GF-D8 (cell line): Measurements from ENCODE around the gene FGF1.

ENCODE experiments used
- DNase-seq: peaks from one replicate; lab custom pipeline; 2025; lab: John Stamatoyannopoulos, UW

Gene FGF1

GRCh38 chr5:142611154-142611553 is 74.7 kb downstream of the FGF1 start:
- DNase-seq, result no peak

DNA sequence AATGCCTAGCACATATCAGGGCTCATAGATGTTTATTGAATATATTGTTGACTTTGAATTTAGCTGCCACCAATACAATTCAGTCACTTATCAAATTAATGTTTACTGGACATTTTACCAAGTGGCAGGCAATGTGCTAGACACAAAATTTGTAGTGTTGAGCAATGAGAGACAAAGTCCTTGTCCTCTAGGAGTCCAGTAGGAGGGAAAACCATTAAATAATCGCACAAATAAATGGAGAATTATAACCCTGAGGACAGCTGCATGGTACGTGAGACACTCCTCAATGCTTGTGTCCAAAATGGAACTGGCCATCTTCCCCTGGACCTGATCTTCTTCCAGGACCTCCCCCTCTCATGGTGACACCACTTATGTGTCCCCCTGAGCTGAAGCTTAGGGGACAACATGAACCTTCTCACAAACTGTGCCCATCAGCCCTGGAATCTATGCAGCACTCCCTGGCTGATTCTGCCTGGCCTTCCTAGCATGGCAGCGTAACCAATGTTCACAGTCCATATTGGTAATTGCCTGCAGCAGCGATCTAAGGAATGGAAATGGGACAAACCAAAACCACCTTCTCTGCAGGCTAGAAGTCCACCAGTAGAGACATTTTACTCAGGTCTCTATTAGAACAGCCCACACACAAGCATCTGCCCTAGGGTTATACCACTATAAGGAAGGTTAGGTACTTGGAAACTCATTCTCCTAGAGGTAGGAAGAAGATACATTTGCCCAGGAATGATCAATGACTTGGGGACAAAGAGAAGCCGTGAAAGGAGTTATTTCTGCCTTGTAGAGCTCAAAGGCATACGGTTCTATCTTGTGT is 75.5 kb downstream of the FGF1 start:
- DNase-seq, result no peak

- no peak for DNase-seq
These were observed 76.7 kb downstream of the FGF1 start for GRCh38 chr5:142609142-142609541.

DNA sequence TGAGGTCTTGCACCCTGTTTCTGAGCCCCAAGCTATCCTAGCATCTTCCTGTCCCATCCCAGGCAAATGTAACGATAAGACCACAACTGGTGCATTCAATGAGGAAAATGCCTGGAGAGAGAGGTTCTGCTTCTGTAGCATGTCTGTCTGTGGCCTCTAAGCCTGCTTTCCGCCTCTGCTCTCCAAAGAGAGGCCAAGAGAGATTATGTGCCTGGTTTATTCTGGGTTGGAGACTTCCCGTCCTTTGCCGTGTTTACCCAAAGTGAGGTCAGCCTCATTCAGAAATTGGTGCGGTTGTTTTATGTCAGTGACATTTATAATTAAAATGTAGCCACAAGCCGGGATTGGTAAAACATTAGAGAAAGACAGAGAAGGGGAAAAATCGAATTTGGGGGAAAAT is 77.8 kb downstream of the FGF1 start:
- no peak for DNase-seq

DNA sequence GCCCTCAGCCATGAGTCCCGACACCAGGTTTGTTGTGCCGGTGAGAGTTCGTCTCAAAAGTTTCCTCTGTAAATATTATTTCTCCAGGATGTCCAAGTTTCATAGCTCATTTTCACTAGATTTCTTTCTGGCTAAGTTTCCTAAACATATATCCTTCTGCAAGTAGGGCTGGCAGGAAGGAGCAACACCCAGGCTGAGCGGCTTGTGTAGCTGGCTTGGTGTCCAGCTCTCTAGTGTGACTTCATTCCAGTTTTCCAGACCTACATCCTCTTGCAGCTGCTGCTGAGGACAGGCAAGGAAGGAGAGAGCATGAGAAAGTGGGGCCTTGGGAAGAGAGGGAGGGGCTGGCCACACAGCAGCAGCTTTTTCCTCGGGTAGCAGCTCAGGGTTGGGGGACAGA is 80.3 kb downstream of the FGF1 start:
- DNase-seq, result no peak

DNA sequence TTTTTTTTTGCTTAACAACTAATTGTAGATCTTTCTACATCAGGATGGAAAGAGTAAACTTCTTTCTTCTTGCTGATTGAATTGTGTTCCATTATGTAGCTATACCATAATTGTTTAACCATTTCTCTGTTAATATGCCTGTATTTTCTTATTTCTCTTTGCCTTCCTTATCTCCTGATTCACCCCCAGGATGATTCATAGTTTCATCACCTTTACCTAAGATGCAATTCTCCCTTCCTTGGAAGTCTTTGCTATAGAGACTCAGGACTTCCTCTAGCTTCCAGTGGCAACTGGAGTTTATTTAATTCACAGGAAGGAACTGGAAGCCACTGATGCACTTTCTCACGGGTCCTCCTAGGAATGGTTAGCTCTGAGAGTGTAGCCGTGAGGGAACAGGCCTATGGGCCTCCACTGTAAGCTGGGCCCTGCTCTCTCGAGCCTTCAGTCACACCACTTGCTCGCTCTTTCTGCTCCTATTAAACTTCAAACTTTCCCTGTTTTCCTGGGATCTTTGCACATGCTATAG is 83.1 kb downstream of the FGF1 start:
- DNase-seq, result no peak

DNA sequence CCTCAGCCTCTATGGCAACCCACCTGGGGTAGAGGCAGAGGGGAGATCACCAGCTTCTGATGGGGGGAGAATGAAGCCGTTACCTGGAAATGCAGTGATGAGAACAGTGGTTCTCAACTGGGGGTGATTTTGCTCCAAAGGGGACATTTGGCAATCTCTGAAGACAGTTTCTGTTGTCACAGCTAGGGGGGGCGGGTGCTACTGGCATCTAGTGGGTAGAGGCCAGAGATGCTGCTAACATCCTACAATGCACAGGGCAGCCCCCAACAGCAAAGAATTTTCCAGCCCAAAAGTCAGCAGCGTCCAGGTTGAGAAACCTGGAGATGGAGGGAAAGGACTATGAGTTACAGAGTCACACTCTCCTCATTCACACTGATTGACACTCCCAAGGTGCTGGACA is 84.5 kb downstream of the FGF1 start:
- DNase-seq, result no peak

GRCh38 chr5:142600611-142601358 is 85.1 kb downstream of the FGF1 start:
- DNase-seq, result no peak

- no peak for DNase-seq
These were observed 85.8 kb downstream of the FGF1 start for GRCh38 chr5:142600092-142600491.

- DNase-seq, result no peak
These were observed 87.6 kb downstream of the FGF1 start for GRCh38 chr5:142598338-142598700.

GRCh38 chr5:142597546-142598337 is 88.1 kb downstream of the FGF1 start:
- DNase-seq, result no peak

DNA sequence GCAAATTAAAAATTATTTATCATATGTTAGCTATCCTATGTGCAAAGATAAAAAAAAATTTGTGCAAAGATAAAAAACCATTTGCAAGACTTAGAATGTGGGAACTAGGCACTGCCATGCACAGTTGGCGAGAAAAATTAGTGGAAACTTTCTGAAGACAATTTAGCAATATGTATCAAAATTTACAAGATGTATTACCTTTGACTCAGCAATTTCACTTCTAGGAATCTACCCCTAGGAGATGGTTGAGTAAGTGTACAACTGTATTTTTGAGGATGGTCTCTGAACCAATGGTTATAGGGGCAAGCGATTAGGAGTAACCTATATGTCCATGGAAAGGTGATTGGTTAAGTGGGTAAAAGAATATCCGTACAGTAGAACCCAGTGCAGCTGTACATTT is 88.9 kb downstream of the FGF1 start:
- DNase-seq, result no peak

GRCh38 chr5:142592365-142592764 is 93.5 kb downstream of the FGF1 start:
- no peak for DNase-seq

DNA sequence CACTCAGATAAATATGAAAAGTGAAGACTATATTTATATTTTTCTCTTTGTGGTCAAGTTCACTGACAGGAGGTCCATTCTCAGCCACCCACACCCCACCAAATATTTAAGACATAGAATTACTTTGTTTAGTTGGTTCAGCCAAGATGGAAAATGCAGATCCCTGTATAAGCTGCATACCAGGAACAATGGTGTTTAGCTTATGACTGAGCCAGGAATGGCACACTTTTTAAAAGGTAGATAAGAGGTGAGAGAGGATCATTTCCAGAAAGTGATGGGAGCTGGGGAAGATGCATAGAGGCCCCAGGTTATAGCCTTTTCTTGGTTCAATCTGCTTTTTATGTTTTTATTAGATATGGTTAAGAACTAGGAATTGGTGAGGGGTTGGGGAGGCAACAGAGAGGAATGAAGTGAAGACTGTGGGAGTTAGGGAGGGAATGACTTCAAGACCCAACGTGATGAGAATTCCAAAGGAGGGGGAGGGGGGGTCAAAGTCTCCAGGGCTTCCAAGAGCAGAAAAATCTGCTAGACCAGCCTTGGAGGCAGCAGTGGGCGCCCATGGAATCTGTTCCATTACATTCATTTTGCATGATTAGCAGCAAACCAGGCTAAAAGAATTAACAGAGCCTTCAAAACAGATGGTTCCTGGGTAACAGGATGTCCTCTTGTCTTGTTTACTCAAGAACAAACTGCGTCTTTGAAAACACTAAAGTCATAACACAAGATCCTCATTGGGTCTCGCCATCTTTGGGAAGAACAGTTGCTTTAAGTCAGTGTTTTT is 95.2 kb downstream of the FGF1 start:
- DNase-seq, result no peak

DNA sequence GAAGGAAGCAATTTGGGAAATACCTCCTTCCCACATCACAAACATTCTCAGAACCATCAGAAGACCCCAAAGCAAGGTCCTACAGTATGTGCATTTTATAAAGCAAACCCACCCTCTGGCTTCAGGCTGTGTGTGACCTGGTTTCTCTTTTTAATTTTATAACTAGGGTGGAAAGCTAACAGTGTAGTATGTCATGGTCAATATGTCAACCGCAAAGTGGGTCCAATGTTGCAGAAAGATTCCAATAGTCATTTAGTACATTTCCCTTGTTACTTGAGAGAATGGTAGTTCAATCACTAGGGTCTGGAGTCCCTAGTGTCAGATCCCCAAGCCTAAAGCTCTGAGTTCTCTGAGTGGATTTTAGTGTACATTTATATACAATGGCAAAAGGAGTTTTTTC is 96.2 kb downstream of the FGF1 start:
- DNase-seq, result no peak

DNA sequence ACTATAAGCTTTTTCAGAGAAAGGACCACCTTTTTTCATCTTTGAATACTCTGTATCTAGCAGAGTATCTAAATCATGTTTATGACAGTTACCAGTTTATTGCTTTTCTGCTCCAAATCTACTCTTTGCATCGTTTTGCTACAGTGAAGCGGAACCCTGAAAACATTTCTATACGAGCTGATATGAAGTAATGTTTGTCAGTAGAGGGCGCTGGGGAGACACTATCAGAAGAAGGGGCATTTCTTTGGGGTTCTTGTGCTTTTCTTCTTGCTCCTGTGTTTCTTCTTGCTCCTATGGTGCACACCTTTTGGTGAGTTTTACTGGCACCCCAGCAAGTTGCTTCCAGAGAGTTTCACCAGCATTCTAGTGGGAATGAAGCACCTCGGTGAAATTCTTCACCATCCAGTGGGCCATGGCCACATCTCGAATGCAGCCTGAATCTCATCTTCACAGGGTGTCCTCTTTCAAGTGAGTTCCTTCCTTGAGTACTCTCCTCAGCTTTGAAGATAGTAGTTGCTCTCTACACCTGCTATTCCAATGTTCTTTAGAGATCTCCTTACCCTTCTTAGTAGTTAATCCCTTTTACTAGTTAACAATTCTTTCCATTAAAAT is 98.4 kb downstream of the FGF1 start:
- no peak for DNase-seq

DNA sequence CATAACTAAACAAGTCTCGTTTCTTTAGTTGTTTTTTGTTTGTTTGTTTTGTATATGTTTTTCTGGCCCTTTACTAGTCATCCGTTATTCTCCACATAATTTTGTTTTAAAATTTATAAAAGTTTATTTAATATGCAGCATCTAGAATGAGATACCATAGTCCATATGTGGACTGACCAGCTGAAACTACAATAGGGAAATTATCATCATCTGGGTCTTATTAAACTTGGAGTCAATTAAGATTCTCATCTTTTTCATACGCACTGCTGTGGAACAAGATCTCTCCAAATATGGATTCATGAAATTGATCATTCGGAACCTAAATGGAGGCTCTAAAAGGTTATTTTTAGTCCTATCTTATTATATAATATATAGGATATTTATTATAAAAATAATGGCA is 99.3 kb downstream of the FGF1 start:
- no peak for DNase-seq

- DNase-seq, result no peak
These were observed 100.4 kb downstream of the FGF1 start for GRCh38 chr5:142585451-142585850.

DNA sequence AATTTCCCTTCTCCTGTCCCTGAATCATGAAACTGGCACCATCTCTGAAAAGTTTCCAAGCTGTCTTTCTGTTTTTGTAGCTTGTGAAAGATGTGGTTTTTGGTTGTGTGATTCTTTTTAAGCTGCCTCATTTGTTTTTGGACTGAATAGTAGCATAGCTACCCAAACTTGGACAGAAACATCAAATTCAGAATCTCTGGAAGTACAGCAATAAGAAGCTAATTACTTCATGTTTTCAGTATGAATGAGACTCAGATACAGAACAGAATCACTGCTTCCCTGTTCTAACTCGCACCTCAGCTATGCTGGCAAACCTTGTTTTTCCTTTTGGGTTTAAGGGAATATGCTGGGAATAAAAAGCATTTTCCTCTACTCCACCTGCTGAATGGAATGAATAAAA is 101.0 kb downstream of the FGF1 start:
- no peak for DNase-seq

- DNase-seq, result no peak
These were observed 107.6 kb downstream of the FGF1 start for GRCh38 chr5:142578161-142578830.

DNA sequence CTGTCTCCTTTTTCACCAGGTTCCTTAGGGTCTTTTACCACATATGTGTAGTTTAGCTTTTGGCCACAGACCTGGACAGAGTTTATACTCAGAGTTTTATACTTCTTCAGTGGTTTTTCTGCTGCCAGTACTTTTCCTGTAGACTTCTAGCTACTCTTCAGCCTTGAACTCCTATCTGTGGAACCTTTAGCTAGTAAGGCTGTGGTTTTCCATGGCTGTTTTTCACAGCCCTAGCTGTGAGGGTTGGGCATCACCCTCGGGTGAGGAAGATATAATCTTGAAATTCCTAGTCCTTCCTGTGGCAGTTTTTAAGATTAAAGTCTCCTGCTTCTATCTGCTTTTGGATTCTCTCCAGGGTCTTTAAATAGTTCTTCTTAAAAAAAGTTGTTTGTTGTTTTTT is 109.1 kb downstream of the FGF1 start:
- DNase-seq, result no peak
